GM12878 (cell line): Measurements from ENCODE around the gene DNAAF6. TPM values are rescaled to one million over a fixed set of nuclear protein-coding genes. Genes with fewer than 3 reads are reported as not detected.

Experiments
- ATAC-seq: fragments of 200-7000 bp; cut with Tn5 transposase; 3 replicates; pipeline ENCODE4 v1.9.1; 2020; ENCODE audit warnings: mild to moderate bottlenecking, moderate library complexity
- BruUV-seq: library from RNA; stranded (reverse); fragments of 400-500 nt; replicated peaks from 2 replicates; lab custom pipeline; 2021; lab: Mats Ljungman, UMichigan
- CTCF ChIA-PET: fragments of 300-600 bp; sonication (Branson Sonifier 250); formaldehyde crosslinking; extraction: SDS; loops from one replicate; lab custom pipeline; 2021; ENCODE audit warnings: inconsistent platforms; lab: Yijun Ruan, JAX
- POLR2A ChIA-PET: fragments of 350-600 bp; formaldehyde crosslinking; extraction: SDS; loops from one replicate; lab custom pipeline; 2021; ENCODE audit warnings: inconsistent platforms; lab: Charles Lee
- RAD21 ChIA-PET: fragments of 300-600 bp; sonication (Branson Sonifier 250); formaldehyde crosslinking; loops from one replicate; lab custom pipeline; 2023; ENCODE audit warnings: antibody characterized with exemption; ENCODE audit not compliant: unreplicated experiment; lab: Charles Lee
- SMC1A ChIA-PET: fragments of 300-600 bp; sonication (Branson Sonifier 250); formaldehyde crosslinking; loops from one replicate; lab custom pipeline; 2023; ENCODE audit not compliant: unreplicated experiment, uncharacterized antibody; lab: Charles Lee
- DNase-seq: peaks from one replicate; pipeline ENCODE4 v3.0.0-alpha.2; 2011; ENCODE audit warnings: low read depth, low spot score
- FAIRE-seq: peaks from 3 replicates; lab custom pipeline; 2011; peaks lifted over from hg19 to GRCh38; lab: Jason Lieb, UNC
- H2AFZ ChIP-seq: 2 replicates; pipeline ENCODE4 v1.6.0; 2011; ENCODE audit warnings: low read depth, low read length, control low read depth; ENCODE audit not compliant: control insufficient read depth
- H3K27ac ChIP-seq: 2 replicates; pipeline ENCODE4 v1.5.1; 2011; ENCODE audit warnings: control low read depth; ENCODE audit not compliant: control insufficient read depth, insufficient read depth
- H3K27me3 ChIP-seq, 2 experiments: replicated peaks in 1 of 2; 2 replicates each; pipeline versions ENCODE4 v1.6.0 to v1.6.1; 2011; ENCODE audit warnings: low read length in 1 of 2; ENCODE audit not compliant: control insufficient read depth in 2 of 2, insufficient read depth in 2 of 2
- H3K36me3 ChIP-seq, 2 experiments: 2 replicates each; pipeline ENCODE4 v1.5.1; 2011; ENCODE audit warnings: low read length in 1 of 2; ENCODE audit not compliant: control insufficient read depth in 2 of 2, insufficient read depth in 2 of 2
- H3K4me1 ChIP-seq: 2 replicates; pipeline ENCODE4 v1.6.1; 2011; ENCODE audit warnings: mild to moderate bottlenecking, low read length, moderate library complexity, mixed read lengths; ENCODE audit not compliant: control insufficient read depth, insufficient read depth
- H3K4me2 ChIP-seq: 2 replicates; pipeline ENCODE4 v1.6.0; 2011; ENCODE audit warnings: control low read depth; ENCODE audit not compliant: control insufficient read depth, insufficient read depth
- H3K4me3 ChIP-seq: fragments of 200-600 bp; sonication (generic); 2 replicates; pipeline ENCODE4 v1.5.1; 2016
- H3K79me2 ChIP-seq: 2 replicates; pipeline ENCODE4 v1.6.0; 2011; ENCODE audit warnings: low read length; ENCODE audit not compliant: control insufficient read depth, insufficient read depth
- H3K9ac ChIP-seq: 2 replicates; pipeline ENCODE4 v1.8.0; 2011; ENCODE audit warnings: low read length, control low read depth, mixed read lengths; ENCODE audit not compliant: control insufficient read depth, insufficient read depth
- H3K9me3 ChIP-seq: replicated peaks from 3 replicates; pipeline ENCODE4 v1.5.1; 2011; ENCODE audit warnings: mild to moderate bottlenecking, low read length; ENCODE audit not compliant: control insufficient read depth, insufficient read depth
- H4K20me1 ChIP-seq: 2 replicates; pipeline ENCODE4 v1.6.0; 2011; ENCODE audit not compliant: control insufficient read depth, insufficient read depth
- ATF7 ChIP-seq: fragments of 450-650 bp; IDR thresholded peaks from 2 replicates; pipeline ENCODE4 v1.6.1; 2016; ENCODE audit warnings: low read depth, mild to moderate bottlenecking
- BHLHE40 ChIP-seq, 2 experiments: fragments of 450-650 bp in 1 of 2; IDR thresholded peaks; 2 replicates each; pipeline ENCODE4 v1.6.1; 2011 to 2017; ENCODE audit warnings: low read depth in 2 of 2, borderline replicate concordance in 1 of 2, improper control_type of control experiment in 1 of 2, low read length in 1 of 2, mild to moderate bottlenecking in 1 of 2
- EP300 ChIP-seq, 2 experiments: fragments of 150-350 bp in 1 of 2; IDR thresholded peaks; 2 replicates each; pipeline ENCODE4 v1.6.1; 2011 to 2012; ENCODE audit warnings: low read depth in 2 of 2, low read length in 2 of 2, borderline replicate concordance in 1 of 2, improper control_type of control experiment in 1 of 2, inconsistent platforms in 1 of 2; ENCODE audit not compliant: control insufficient read depth in 1 of 2
- HDGF ChIP-seq: fragments of 450-650 bp; IDR thresholded peaks from 2 replicates; pipeline ENCODE4 v1.6.1; 2016; ENCODE audit warnings: antibody characterized with exemption
- LARP7 ChIP-seq: fragments of 450-650 bp; IDR thresholded peaks from 2 replicates; pipeline ENCODE4 v1.6.1; 2017; ENCODE audit warnings: mild to moderate bottlenecking
- NR2C1 ChIP-seq: fragments of 450-650 bp; IDR thresholded peaks from 2 replicates; pipeline ENCODE4 v1.6.1; 2017; ENCODE audit warnings: antibody characterized with exemption, mild to moderate bottlenecking, moderate library complexity
- POLR2A ChIP-seq: IDR thresholded peaks from 2 replicates; pipeline ENCODE4 v1.6.1; 2011; ENCODE audit warnings: low read depth, mild to moderate bottlenecking, low read length
- WGBS: methylation state at CpG from one replicate; pipeline ENCODE4 v1.1.6; 2016; ENCODE audit warnings: low lambda C conversion rate; ENCODE audit not compliant: insufficient replicate concordance, insufficient coverage; ENCODE audit errors: missing lambda C conversion rate; 5-methylcytosine and 5-hydroxymethylcytosine counted together
- in situ Hi-C: fragments of 300-500 bp; cut with MboI; formaldehyde crosslinking; loops from 9 replicates; pipeline ENCODE4 v1.14.3; 2018; ENCODE audit warnings: mixed read lengths
- intact Hi-C: fragments of 100-400 bp; cut with micrococcal nuclease; formaldehyde crosslinking; loops from one replicate; pipeline ENCODE4 v1.14.2; 2022; ENCODE audit not compliant: unreplicated experiment
- polyA plus RNA-seq, 11 experiments: library from polyadenylated mRNA; depleted of rRNA in 4 of 11; unstranded in 6 of 11; stranded (reverse) in 5 of 11; fragments of >200 nt; fragmentation: Nextera tagmentation in 4 of 11; fragmentation: Illumina TruSeq in 1 of 11; extraction: Ambion mirVana in 4 of 11; extraction: Trizol in 1 of 11; gene quantifications; 1 replicate in 1 of 11; 2 replicates in 10 of 11; pipeline versions ENCODE4 v1.2.1 to v1.2.3, GENCODE V29; 2011 to 2016; ENCODE audit warnings: inconsistent platforms in 2 of 11, missing spikeins in 2 of 11, low read depth in 1 of 11
- total RNA-seq, 4 experiments: library from RNA; depleted of rRNA in 3 of 4; stranded (reverse); fragments of >200 nt in 3 of 4; fragmentation: Illumina TruSeq in 1 of 4; extraction: Trizol in 1 of 4; gene quantifications; 2 replicates each; pipeline versions ENCODE4 v1.2.1 to v1.2.3, GENCODE V29; 2013 to 2021
- TF ChIP-seq, protein P1 (sequence below): fragments of 450-650 bp; IDR thresholded peaks from 2 replicates; pipeline ENCODE4 v1.6.1; 2017; ENCODE audit warnings: mild to moderate bottlenecking, moderate library complexity
- TF ChIP-seq, protein P2 (sequence below): fragments of 450-650 bp; IDR thresholded peaks from 2 replicates; pipeline ENCODE4 v1.6.1; 2017; ENCODE audit warnings: mild to moderate bottlenecking
- TF ChIP-seq, protein P3 (sequence below), 3 experiments: IDR thresholded peaks in 2 of 3; conservative IDR thresholded peaks in 1 of 3; 2 replicates each; pipeline ENCODE4 v1.5.1; 2011; ENCODE audit warnings: low read depth in 3 of 3, low read length in 3 of 3, mild to moderate bottlenecking in 3 of 3, control low read depth in 2 of 3, moderate library complexity in 2 of 3, inconsistent platforms in 1 of 3, mixed read lengths in 1 of 3; ENCODE audit not compliant: control insufficient read depth in 2 of 3, insufficient read depth in 1 of 3; ENCODE audit errors: extremely low read depth in 1 of 3
- TF ChIP-seq, protein P4 (sequence below): IDR thresholded peaks from 2 replicates; pipeline ENCODE4 v1.6.1; 2012; ENCODE audit warnings: low read depth, low read length, improper control_type of control experiment

Gene DNAAF6
- total and polyA plus RNA-seq, 10 of the 15 experiments (the other 5 are each of a cell fraction or from before 2014, with no cell fraction given) = not detected

DNA sequence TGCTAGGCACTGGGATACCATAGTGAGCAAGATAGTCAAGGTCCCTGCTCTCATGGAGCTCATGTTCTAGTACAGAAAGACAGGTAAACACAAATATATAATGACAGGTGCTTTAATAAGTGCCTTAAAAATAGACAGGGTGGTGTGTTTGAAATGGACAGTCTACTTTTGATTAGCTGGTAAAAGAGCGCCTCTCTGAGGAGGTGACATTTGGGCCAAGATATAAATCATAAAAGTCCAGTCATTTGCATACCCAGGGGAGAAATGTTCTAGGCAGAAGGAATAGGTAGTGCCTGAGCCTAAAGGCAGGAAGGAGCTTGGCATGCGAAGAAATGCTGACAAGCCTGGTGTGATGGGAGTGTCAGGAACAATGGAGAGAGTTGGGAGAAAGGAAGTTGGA is 83.6 kb downstream of the DNAAF6 start (continued):
- TF ChIP-seq, protein P1, sequence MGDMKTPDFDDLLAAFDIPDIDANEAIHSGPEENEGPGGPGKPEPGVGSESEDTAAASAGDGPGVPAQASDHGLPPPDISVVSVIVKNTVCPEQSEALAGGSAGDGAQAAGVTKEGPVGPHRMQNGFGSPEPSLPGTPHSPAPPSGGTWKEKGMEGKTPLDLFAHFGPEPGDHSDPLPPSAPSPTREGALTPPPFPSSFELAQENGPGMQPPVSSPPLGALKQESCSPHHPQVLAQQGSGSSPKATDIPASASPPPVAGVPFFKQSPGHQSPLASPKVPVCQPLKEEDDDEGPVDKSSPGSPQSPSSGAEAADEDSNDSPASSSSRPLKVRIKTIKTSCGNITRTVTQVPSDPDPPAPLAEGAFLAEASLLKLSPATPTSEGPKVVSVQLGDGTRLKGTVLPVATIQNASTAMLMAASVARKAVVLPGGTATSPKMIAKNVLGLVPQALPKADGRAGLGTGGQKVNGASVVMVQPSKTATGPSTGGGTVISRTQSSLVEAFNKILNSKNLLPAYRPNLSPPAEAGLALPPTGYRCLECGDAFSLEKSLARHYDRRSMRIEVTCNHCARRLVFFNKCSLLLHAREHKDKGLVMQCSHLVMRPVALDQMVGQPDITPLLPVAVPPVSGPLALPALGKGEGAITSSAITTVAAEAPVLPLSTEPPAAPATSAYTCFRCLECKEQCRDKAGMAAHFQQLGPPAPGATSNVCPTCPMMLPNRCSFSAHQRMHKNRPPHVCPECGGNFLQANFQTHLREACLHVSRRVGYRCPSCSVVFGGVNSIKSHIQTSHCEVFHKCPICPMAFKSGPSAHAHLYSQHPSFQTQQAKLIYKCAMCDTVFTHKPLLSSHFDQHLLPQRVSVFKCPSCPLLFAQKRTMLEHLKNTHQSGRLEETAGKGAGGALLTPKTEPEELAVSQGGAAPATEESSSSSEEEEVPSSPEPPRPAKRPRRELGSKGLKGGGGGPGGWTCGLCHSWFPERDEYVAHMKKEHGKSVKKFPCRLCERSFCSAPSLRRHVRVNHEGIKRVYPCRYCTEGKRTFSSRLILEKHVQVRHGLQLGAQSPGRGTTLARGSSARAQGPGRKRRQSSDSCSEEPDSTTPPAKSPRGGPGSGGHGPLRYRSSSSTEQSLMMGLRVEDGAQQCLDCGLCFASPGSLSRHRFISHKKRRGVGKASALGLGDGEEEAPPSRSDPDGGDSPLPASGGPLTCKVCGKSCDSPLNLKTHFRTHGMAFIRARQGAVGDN = no peak
- no peak for TF ChIP-seq LARP7
- TF ChIP-seq, protein P2, sequence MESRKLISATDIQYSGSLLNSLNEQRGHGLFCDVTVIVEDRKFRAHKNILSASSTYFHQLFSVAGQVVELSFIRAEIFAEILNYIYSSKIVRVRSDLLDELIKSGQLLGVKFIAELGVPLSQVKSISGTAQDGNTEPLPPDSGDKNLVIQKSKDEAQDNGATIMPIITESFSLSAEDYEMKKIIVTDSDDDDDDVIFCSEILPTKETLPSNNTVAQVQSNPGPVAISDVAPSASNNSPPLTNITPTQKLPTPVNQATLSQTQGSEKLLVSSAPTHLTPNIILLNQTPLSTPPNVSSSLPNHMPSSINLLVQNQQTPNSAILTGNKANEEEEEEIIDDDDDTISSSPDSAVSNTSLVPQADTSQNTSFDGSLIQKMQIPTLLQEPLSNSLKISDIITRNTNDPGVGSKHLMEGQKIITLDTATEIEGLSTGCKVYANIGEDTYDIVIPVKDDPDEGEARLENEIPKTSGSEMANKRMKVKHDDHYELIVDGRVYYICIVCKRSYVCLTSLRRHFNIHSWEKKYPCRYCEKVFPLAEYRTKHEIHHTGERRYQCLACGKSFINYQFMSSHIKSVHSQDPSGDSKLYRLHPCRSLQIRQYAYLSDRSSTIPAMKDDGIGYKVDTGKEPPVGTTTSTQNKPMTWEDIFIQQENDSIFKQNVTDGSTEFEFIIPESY = no peak
- no peak for TF ChIP-seq NR2C1
- TF ChIP-seq BHLHE40 (IDR thresholded peaks at IDR 0.05; ENCODE audit: borderline replicate concordance in 1 of 2, low read depth in 2 of 2, low read length in 1 of 2) = no peak

DNA sequence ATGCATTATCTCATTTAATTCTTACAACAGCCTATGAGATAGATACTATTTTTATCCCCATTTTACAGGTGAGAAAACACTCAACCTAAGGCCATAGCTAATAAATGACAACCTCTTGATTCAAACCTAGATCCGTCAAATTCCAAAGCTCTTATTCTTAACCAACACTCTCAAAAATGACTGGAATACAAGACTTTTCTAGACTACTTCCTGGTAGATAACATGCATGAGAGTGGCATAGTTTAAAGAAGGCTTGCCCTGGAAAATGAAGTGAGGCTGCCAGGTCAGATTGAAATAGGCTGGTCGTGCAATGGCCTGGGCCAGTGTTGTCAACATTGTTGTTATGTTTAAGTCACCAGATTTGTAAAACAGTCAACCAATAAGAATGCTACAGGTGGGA is 86.6 kb downstream of the DNAAF6 start:
- Histone ChIP-seq H2AFZ (no peak overlapping the region), H3K9me3 (no peaks in the 10 kb centered on the region), H3K79me2 (no peaks in the 10 kb centered on the region), H3K36me3 (no peaks in the 10 kb centered on the region), H3K4me3 (no peak overlapping the region), H3K27me3 (no peaks in the 10 kb centered on the region), H3K9ac (no peak overlapping the region), H3K4me2 (no peak overlapping the region), H3K4me1 (no peaks in the 10 kb centered on the region), H3K27ac (no peak overlapping the region), H4K20me1 (no peaks in the 10 kb centered on the region)
- ChIA-PET RAD21 (no interaction called here), SMC1A (no interaction called here), POLR2A (no interaction called here), CTCF (interaction anchor here (1.2 kb wide), 1 partner anchor 10 kb away, joined by 3 read pairs; no protein-coding TSS in a partner anchor)
- in situ Hi-C loops (no loop called here), intact Hi-C loops (no loop called here)
- BruUV-seq = no TSS peak
- ATAC-seq (no peak), FAIRE-seq (no peak), DNase-seq (no peak)
- WGBS = 2% methylated on average over 2 of the region's 2 CpGs
- TF ChIP-seq EP300 (IDR thresholded peaks at IDR 0.05; ENCODE audit: borderline replicate concordance in 1 of 2, control insufficient read depth in 1 of 2, low read depth in 2 of 2, low read length in 2 of 2) (no peak), ATF7 (no peak), POLR2A (no peak), HDGF (no peak)
- TF ChIP-seq, protein P2 = no peak
- TF ChIP-seq, protein P3, sequence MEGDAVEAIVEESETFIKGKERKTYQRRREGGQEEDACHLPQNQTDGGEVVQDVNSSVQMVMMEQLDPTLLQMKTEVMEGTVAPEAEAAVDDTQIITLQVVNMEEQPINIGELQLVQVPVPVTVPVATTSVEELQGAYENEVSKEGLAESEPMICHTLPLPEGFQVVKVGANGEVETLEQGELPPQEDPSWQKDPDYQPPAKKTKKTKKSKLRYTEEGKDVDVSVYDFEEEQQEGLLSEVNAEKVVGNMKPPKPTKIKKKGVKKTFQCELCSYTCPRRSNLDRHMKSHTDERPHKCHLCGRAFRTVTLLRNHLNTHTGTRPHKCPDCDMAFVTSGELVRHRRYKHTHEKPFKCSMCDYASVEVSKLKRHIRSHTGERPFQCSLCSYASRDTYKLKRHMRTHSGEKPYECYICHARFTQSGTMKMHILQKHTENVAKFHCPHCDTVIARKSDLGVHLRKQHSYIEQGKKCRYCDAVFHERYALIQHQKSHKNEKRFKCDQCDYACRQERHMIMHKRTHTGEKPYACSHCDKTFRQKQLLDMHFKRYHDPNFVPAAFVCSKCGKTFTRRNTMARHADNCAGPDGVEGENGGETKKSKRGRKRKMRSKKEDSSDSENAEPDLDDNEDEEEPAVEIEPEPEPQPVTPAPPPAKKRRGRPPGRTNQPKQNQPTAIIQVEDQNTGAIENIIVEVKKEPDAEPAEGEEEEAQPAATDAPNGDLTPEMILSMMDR (IDR thresholded peaks at IDR 0.05 in 2 of 3, conservative IDR thresholded peaks at IDR 0.05 in 1 of 3; ENCODE audit: control insufficient read depth in 2 of 3, extremely low read depth in 1 of 3, insufficient read depth in 1 of 3, low read depth in 3 of 3, low read length in 3 of 3) = no peak
- TF ChIP-seq, protein P4, sequence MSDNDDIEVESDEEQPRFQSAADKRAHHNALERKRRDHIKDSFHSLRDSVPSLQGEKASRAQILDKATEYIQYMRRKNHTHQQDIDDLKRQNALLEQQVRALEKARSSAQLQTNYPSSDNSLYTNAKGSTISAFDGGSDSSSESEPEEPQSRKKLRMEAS = no peak
